ENCODE data around the gene TRIM48.
"Not testable (repeated sequence)": the region's sequence is repeated elsewhere in the genome, so short reads cannot be mapped to it uniquely, and the experiment has no call there.

The TRIM48 gene

GRCh38 chr11:55261855-55262254, at the start of gene TRIM48:
TRIM48 (plus strand) TSS chr11:55262155; CDS start chr11:55262268, 113 bp downstream.
- not testable (repeated sequence) for DNase-seq (ENCODE audit: low spot score)

GRCh38 chr11:55238316-55238715, 23.6 kb upstream of the TRIM48 start:
- not testable (repeated sequence) for DNase-seq (ENCODE audit: low spot score)

GRCh38 chr11:55263081-55263480, 1.1 kb downstream of the TRIM48 start:
- no peak for DNase-seq (ENCODE audit: low spot score)

Measured in CD4-positive, alpha-beta T cell treated with Interleukin-6 at 100 ng/mL for 8 hours (primary cell).